ENCODE results near the gene ZNF488. TPM values are rescaled to one million over a fixed set of nuclear protein-coding genes. Genes with fewer than 3 reads are reported as not detected.

The ZNF488 gene
- not detected for total RNA-seq

GRCh38 chr10:47384148-47384921 lies at the start of gene ZNF488:
ZNF488 (minus strand) TSS chr10:47384293; CDS start chr10:47368829, 15,464 bp downstream.
- no peaks in the 10 kb centered on the region for H3K27me3 ChIP-seq (replicated peaks; ENCODE audit: insufficient read depth)
- H3K27ac ChIP-seq: peak within 1 kb of the TSS; percentile 23 to 70
- H3K4me3 ChIP-seq: peak within 1 kb of the TSS; percentile 97
- ATAC-seq (ENCODE audit: insufficient number of reproducible peaks, low FRiP score, low read depth) (peak; percentile 66), DNase-seq (ENCODE audit: low spot score) (peak; percentile 13)
- H3K4me1 ChIP-seq (ENCODE audit: control insufficient read depth in 1 of 2, low read depth in 2 of 2): peaks cover 0 to 3% of the 10 kb centered on the region in 2 donors
- H3K9me3 ChIP-seq: no peaks in the 10 kb centered on the region
- no peaks in the 10 kb centered on the region for H3K36me3 ChIP-seq
- no peak for TF ChIP-seq CTCF (IDR thresholded peaks at IDR 0.05)

GRCh38 chr10:47425813-47426419 lies 41.8 kb upstream of the ZNF488 start:
- no peak for ATAC-seq (ENCODE audit: insufficient number of reproducible peaks, low FRiP score, low read depth)
- Histone ChIP-seq H3K36me3 (no peaks in the 10 kb centered on the region), H3K27me3 (replicated peaks; ENCODE audit: insufficient read depth) (no peaks in the 10 kb centered on the region), H3K4me3 (no peak overlapping the region), H3K4me1 (ENCODE audit: control insufficient read depth in 1 of 2, low read depth in 2 of 2) (no peaks in the 10 kb centered on the region), H3K27ac (no peak overlapping the region), H3K9me3 (no peaks in the 10 kb centered on the region)
- no peak for TF ChIP-seq CTCF (IDR thresholded peaks at IDR 0.05)
- no peak for DNase-seq (ENCODE audit: low spot score)

GRCh38 chr10:47424231-47424630 lies 40.1 kb upstream of the ZNF488 start:
- Histone ChIP-seq H3K4me3 (no peak overlapping the region), H3K9me3 (no peaks in the 10 kb centered on the region), H3K4me1 (ENCODE audit: control insufficient read depth in 1 of 2, low read depth in 2 of 2) (no peaks in the 10 kb centered on the region), H3K27ac (no peak overlapping the region), H3K27me3 (replicated peaks; ENCODE audit: insufficient read depth) (no peaks in the 10 kb centered on the region), H3K36me3 (no peaks in the 10 kb centered on the region)
- no peak for DNase-seq (ENCODE audit: low spot score)
- ATAC-seq (ENCODE audit: insufficient number of reproducible peaks, low FRiP score, low read depth): no peak
- no peak for TF ChIP-seq CTCF (IDR thresholded peaks at IDR 0.05)

- Histone ChIP-seq H3K27ac (no peak overlapping the region), H3K36me3 (no peaks in the 10 kb centered on the region), H3K4me3 (no peak overlapping the region), H3K4me1 (ENCODE audit: control insufficient read depth in 1 of 2, low read depth in 2 of 2) (no peaks in the 10 kb centered on the region), H3K9me3 (no peaks in the 10 kb centered on the region), H3K27me3 (replicated peaks; ENCODE audit: insufficient read depth) (no peaks in the 10 kb centered on the region)
- ATAC-seq (ENCODE audit: insufficient number of reproducible peaks, low FRiP score, low read depth) (no peak), DNase-seq (ENCODE audit: low spot score) (no peak)
- no peak for TF ChIP-seq CTCF (IDR thresholded peaks at IDR 0.05)
These were observed 39.4 kb upstream of the ZNF488 start for GRCh38 chr10:47423476-47423875.

GRCh38 chr10:47421057-47421952 lies 37.2 kb upstream of the ZNF488 start:
- H3K9me3 ChIP-seq: no peaks in the 10 kb centered on the region
- DNase-seq (ENCODE audit: low spot score) (no peak), ATAC-seq (ENCODE audit: insufficient number of reproducible peaks, low FRiP score, low read depth) (no peak)
- H3K36me3 ChIP-seq: no peaks in the 10 kb centered on the region
- H3K4me1 ChIP-seq (ENCODE audit: control insufficient read depth in 1 of 2, low read depth in 2 of 2): no peaks in the 10 kb centered on the region
- no peak overlapping the region for H3K4me3 ChIP-seq
- no peak overlapping the region for H3K27ac ChIP-seq
- no peak for TF ChIP-seq CTCF (IDR thresholded peaks at IDR 0.05)
- no peaks in the 10 kb centered on the region for H3K27me3 ChIP-seq (replicated peaks; ENCODE audit: insufficient read depth)

All from thoracic aorta (tissue), 2 donors.